ENCODE results near the gene KLRK1. TPM values are rescaled to one million over a fixed set of nuclear protein-coding genes. Genes with fewer than 3 reads are reported as not detected.
"Not testable (repeated sequence)": the region's sequence is repeated elsewhere in the genome, so short reads cannot be mapped to it uniquely, and the experiment has no call there.

KLRK1 gene
- 1 to 10 TPM; 1.1 to 6.4 (median 3.8) TPM for total RNA-seq

GRCh38 chr12:10389904-10390303 lies at the start of gene KLRK1:
KLRK1 (minus strand) TSS chr12:10390041; CDS start chr12:10388810, 1,231 bp downstream.
- intact Hi-C loops (cut with DNase I), result no loop called here
- TF ChIP-seq POLR2A (IDR thresholded peaks at IDR 0.05) (no peak), CTCF (IDR thresholded peaks at IDR 0.05) (no peak)
- no peaks in the 10 kb centered on the region for H3K9me3 ChIP-seq
- no peaks in the 10 kb centered on the region for H3K36me3 ChIP-seq
- H3K4me3 ChIP-seq (replicated peaks in 1 of 3), result no peak within 1 kb of the TSS
- 91% methylated on average over 1 of the region's 1 CpG for WGBS, 2 donors
- no peaks in the 10 kb centered on the region for H3K27me3 ChIP-seq
- H3K4me1 ChIP-seq, result no peaks in the 10 kb centered on the region
- no peak for DNase-seq
- H3K27ac ChIP-seq, result no peak within 1 kb of the TSS

GRCh38 chr12:10437601-10438000 lies 47.8 kb upstream of the KLRK1 start:
- intact Hi-C loops (cut with DNase I); H3K36me3 ChIP-seq; H3K4me1 ChIP-seq; H3K27ac ChIP-seq; H3K27me3 ChIP-seq; H3K9me3 ChIP-seq; DNase-seq; H3K4me3 ChIP-seq (replicated peaks in 1 of 3): not testable (repeated sequence)
- WGBS, 2 donors, result no CpG with 5 or more reads among the region's 2 CpGs

- intact Hi-C loops (cut with DNase I); H3K4me1 ChIP-seq; H3K4me3 ChIP-seq (replicated peaks in 1 of 3); H3K36me3 ChIP-seq; DNase-seq; H3K27ac ChIP-seq; H3K27me3 ChIP-seq; H3K9me3 ChIP-seq: not testable (repeated sequence)
- WGBS, 2 donors, result 56 to 67% methylated on average over 3 of the region's 3 CpGs
Measured at GRCh38 chr12:10435816-10436215, 46.0 kb upstream of the KLRK1 start, which contains the start of gene KLRC2. KLRC2 (minus strand) TSS chr12:10436010; CDS start chr12:10435986, 24 bp downstream.

GRCh38 chr12:10430623-10431022 lies 40.8 kb upstream of the KLRK1 start:
- intact Hi-C loops (cut with DNase I); H3K9me3 ChIP-seq; H3K36me3 ChIP-seq; H3K4me3 ChIP-seq (replicated peaks in 1 of 3); H3K4me1 ChIP-seq; H3K27ac ChIP-seq; H3K27me3 ChIP-seq; DNase-seq: not testable (repeated sequence)
- 83 to 90% methylated on average over 4 of the region's 4 CpGs for WGBS, 2 donors

- H3K4me1 ChIP-seq; H3K36me3 ChIP-seq; DNase-seq; H3K27ac ChIP-seq; H3K4me3 ChIP-seq (replicated peaks in 1 of 3); intact Hi-C loops (cut with DNase I); H3K9me3 ChIP-seq; H3K27me3 ChIP-seq: not testable (repeated sequence)
- 89 to 94% methylated on average over 7 to 8 of the region's 8 CpGs for WGBS, 2 donors
Measured at GRCh38 chr12:10425938-10426337, 36.1 kb upstream of the KLRK1 start.

- WGBS, 2 donors, result 100% methylated on average over 1 of the region's 1 CpG; no CpG with 5 or more reads in 1 of the 2 donors
- H3K4me3 ChIP-seq (replicated peaks in 1 of 3); H3K4me1 ChIP-seq; intact Hi-C loops (cut with DNase I); H3K27me3 ChIP-seq; DNase-seq; H3K36me3 ChIP-seq; H3K9me3 ChIP-seq; H3K27ac ChIP-seq: not testable (repeated sequence)
Measured at GRCh38 chr12:10424260-10424899, 34.5 kb upstream of the KLRK1 start.

- DNase-seq; H3K27ac ChIP-seq; H3K36me3 ChIP-seq; H3K27me3 ChIP-seq; H3K4me3 ChIP-seq (replicated peaks in 1 of 3); H3K9me3 ChIP-seq; H3K4me1 ChIP-seq; intact Hi-C loops (cut with DNase I): not testable (repeated sequence)
- WGBS, 2 donors, result 10 to 33% methylated on average over 1 to 2 of the region's 3 CpGs
Measured at GRCh38 chr12:10422159-10422558, 32.3 kb upstream of the KLRK1 start.

GRCh38 chr12:10420334-10420733 lies 30.5 kb upstream of the KLRK1 start, which contains the start of gene KLRC3:
KLRC3 (minus strand) TSS chr12:10420595; CDS start chr12:10420550, 45 bp downstream.
- WGBS, 2 donors, result 29 to 37% methylated on average over 1 of the region's 1 CpG

More at GRCh38 chr12:10420334-10420733, 30.5 kb upstream of the KLRK1 start, which contains the start of gene KLRC3:
- H3K4me3 ChIP-seq (replicated peaks in 1 of 3); intact Hi-C loops (cut with DNase I); H3K27ac ChIP-seq; H3K27me3 ChIP-seq; H3K9me3 ChIP-seq; DNase-seq; H3K4me1 ChIP-seq; H3K36me3 ChIP-seq: not testable (repeated sequence)
